Ishikawa (cell line): Measurements from ENCODE around the gene FOXP2.

Experiments
- CREB1 ChIP-seq: IDR thresholded peaks from 2 replicates; pipeline ENCODE4 v1.6.1; 2012; ENCODE audit warnings: low read depth
- EGR1 ChIP-seq: IDR thresholded peaks from 2 replicates; pipeline ENCODE4 v1.6.1; 2012
- EP300 ChIP-seq: IDR thresholded peaks from 2 replicates; pipeline ENCODE4 v1.6.1; 2012; ENCODE audit warnings: borderline replicate concordance
- FOXM1 ChIP-seq: IDR thresholded peaks from 2 replicates; pipeline ENCODE4 v1.6.1; 2012; ENCODE audit warnings: low read depth, borderline replicate concordance
- NFIC ChIP-seq: IDR thresholded peaks from 2 replicates; pipeline ENCODE4 v1.6.1; 2012
- RAD21 ChIP-seq: IDR thresholded peaks from 2 replicates; pipeline ENCODE4 v1.6.1; 2012; ENCODE audit warnings: low read depth
- REST ChIP-seq: IDR thresholded peaks from 2 replicates; pipeline ENCODE4 v1.6.1; 2012; ENCODE audit warnings: low read depth, mild to moderate bottlenecking
- TAF1 ChIP-seq: IDR thresholded peaks from 2 replicates; pipeline ENCODE4 v1.6.1; 2012; ENCODE audit warnings: low read depth, mild to moderate bottlenecking
- TEAD4 ChIP-seq: IDR thresholded peaks from 2 replicates; pipeline ENCODE4 v1.6.1; 2012
- ZBTB7A ChIP-seq: IDR thresholded peaks from 2 replicates; pipeline ENCODE4 v1.6.1; 2012; ENCODE audit warnings: low read depth

DNA sequence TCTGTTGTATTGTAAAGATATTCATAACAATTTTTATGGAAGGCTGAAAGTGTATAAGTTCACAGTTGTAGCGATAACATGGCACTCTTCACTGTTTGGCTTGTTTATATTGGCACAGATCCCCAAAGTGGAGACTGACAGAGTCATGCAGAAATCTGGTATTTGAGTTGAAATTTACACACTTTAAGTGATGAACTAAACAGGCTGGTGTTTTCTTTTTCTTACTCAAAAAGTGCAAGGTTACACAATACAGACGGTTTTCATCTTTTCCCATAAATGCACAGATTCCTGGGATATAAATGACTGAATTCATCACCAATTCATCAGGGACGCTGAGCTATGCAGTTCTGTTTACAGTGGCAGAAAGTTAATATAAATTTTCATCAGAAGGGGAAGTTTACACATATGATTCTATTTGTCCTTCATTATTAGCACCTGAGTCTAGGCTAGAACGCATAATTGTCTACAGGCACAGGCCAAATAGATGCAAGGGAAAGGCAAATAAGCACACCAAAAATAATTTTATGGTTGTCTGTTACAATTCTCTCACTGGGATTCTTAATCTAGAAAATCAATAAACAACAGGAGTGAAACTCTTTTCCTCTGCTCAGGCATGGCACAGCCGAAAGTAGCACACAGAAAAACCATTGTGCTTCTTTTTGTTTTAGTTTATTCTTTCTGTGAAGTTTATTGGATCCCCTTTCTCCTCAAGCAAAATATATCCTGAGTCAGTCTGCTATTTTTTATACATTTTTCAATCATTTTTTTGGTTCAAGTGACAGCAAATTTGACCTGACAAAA lies 88.0 kb downstream of the FOXP2 start:
- TF ChIP-seq CREB1 = no peak
- no peak for TF ChIP-seq TEAD4
- no peak for TF ChIP-seq TAF1
- no peak for TF ChIP-seq ZBTB7A
- no peak for TF ChIP-seq EP300
- no peak for TF ChIP-seq NFIC
- TF ChIP-seq RAD21 = no peak
- TF ChIP-seq EGR1 = no peak
- TF ChIP-seq REST = no peak
- TF ChIP-seq FOXM1 = no peak
